T-helper 2 cell (primary cell): ENCODE data around the gene LBH.

Source experiments
- DNase-seq, 5 experiments: peaks; one replicate each; pipeline versions ENCODE4 v3.0.0 to v3.0.0-alpha.2; 2012 to 2022
- total RNA-seq, 2 donors: gene quantifications; one replicate each; lab custom pipeline; 2026; lab: John Stamatoyannopoulos, UW

LBH gene
- total RNA-seq: 158 to 225 reads per million in 2 donors

DNA sequence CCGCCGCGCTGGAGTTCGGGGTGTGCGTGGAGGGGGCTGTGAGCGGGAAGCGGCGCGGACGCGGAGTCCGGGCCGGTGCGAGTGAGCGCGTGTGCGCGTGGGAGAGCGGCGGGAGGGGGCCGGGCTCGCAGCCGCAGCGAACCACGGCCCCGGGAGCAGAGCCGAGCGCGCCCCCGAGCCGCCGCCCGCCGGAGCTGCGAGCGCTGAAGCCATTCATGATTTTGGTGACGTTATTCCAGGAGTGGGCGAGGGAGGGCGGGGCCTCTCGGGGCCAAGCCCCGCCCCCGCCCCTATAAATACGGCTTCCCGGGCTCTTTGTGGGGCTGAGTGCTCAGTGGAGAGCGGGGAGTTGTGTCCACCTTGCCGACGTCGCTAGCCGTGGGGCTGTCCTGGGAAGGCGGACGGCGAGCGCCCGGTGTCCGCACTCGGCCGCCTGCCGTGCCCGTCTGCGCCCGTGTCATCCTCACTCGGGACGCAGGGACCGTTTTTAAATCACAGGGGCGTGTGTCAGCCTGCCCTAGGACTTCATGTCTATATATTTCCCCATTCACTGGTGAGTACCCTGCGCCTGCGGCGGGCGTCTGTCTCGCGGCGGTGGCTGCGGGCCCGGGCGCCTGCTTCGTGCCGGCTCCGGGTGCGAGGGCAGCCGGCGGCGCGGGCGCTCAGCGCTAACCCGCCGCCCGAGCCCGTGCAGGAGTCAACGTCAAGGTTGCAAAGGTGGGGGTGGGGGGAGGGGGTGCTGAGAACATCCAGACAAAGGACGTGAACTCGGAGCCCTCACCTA lies at the start of gene LBH:
Gene LBH, plus strand, starts transcription at position 323 of the 784 bp plus-strand sequence. Its CDS starts 205 bp downstream, at position 528.
- peak; percentile 82 to 85 (median 84) for DNase-seq

DNA sequence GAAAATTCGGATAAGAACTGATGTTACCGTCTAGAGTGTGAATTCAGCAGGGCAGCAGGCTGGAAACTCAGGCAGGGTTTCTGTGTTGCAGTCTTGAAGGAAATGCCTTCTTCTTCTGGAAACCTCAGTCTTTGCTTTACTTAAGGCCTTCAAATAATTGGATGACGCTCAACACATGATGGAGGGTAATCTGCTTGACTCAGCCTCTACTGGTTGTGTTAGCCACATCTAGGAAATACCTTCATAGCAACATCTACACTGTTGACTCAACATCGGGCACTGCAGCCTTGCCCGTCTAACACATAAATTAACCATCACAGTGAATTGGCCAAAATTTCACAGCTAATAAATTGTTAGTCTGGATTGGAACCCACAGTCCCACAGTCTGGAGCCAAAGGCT lies 47.3 kb upstream of the LBH start:
- DNase-seq: no peak

GRCh38 chr2:30185178-30185577 lies 46.2 kb upstream of the LBH start:
- DNase-seq: no peak

- DNase-seq: no peak
Measured at GRCh38 chr2:30188292-30188691, 43.0 kb upstream of the LBH start.

GRCh38 chr2:30190637-30191036 lies 40.7 kb upstream of the LBH start:
- no peak for DNase-seq

- DNase-seq: no peak
Measured at GRCh38 chr2:30191107-30191506, 40.2 kb upstream of the LBH start.

- DNase-seq: no peak
Measured at GRCh38 chr2:30191819-30192271, 39.5 kb upstream of the LBH start.

GRCh38 chr2:30192314-30192713 lies 39.0 kb upstream of the LBH start:
- DNase-seq: no peak

DNA sequence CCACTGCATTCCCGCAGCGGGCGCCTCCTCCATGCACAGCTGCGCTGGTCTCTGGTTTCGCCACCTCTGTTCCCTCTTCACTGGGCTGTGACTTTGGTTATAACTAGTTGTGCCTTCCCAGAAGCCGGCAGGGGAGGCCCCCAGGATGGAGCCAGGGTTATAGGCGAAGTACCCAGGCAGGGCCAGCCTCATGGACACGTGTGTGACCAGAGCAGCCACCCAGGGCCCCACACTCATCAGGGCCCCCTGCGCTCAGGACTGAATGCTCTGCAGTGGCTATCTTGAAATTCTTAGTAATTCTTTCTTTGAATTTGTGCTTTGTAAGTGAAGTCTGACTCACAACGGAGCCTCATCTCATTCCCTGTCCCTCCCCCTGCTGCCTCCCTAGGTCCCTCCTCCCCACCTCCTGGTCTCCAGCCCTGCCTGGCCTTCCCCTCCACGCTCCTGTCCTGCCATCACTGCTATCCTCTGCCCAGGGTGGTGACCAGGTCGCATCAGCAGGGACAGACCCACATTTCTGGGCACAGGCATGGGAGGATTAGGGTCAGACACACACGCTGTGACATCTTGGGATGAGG lies 38.1 kb upstream of the LBH start:
- no peak for DNase-seq

GRCh38 chr2:30194421-30194820 lies 36.9 kb upstream of the LBH start:
- DNase-seq: no peak

GRCh38 chr2:30195016-30195415 lies 36.3 kb upstream of the LBH start:
- DNase-seq: no peak

- no peak for DNase-seq
Measured at GRCh38 chr2:30197570-30198192, 33.7 kb upstream of the LBH start.

- no peak for DNase-seq
Measured at GRCh38 chr2:30201990-30202389, 29.3 kb upstream of the LBH start.

GRCh38 chr2:30203156-30203555 lies 28.2 kb upstream of the LBH start:
- no peak for DNase-seq

- no peak for DNase-seq
Measured at GRCh38 chr2:30204281-30204680, 27.1 kb upstream of the LBH start.

DNA sequence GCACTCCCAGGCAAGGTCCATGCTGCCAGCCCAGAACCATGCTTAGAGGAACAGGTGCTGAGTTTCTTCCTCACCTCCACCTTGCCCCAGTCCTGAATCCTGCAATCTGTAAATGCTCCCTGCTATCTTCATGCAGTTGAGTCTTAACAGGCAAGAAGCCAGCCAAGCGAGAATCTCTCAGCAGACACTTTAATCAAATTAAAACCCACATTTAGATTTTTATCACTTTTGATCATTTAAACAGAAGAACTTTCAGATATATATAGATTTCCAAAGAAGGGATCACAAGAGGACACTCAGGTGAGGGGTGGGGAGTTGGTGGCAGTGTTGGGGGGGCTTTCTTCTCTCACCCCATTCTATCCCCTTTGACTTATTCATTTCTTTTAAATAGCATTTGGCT lies 25.9 kb upstream of the LBH start:
- no peak for DNase-seq

- no peak for DNase-seq
Measured at GRCh38 chr2:30206461-30207430, 24.6 kb upstream of the LBH start.

DNA sequence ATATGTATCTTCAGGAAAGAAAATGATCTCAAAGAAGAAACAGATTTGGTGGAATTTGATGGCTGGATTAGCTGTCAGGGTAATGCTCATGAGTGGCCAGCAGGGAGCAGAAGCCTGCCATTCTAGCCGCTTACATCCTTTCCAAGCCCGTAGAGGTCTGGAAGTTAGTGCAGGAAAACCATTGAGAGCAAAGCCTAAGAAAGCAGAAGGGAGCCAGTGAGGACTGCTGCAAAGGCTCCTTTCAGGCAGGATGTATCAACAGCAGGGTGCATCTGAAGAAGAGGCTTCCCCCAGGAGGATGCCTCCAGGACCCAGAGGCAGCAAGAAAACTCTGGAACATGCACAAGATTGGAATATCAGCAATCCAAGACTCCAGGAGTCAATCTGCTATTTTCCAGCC lies 22.9 kb upstream of the LBH start:
- peak in 2 of 5 experiments; percentile 24 to 38 for DNase-seq

GRCh38 chr2:30209227-30209626 lies 22.1 kb upstream of the LBH start:
- DNase-seq: peak in 2 of 5 experiments; percentile 40 to 41

DNA sequence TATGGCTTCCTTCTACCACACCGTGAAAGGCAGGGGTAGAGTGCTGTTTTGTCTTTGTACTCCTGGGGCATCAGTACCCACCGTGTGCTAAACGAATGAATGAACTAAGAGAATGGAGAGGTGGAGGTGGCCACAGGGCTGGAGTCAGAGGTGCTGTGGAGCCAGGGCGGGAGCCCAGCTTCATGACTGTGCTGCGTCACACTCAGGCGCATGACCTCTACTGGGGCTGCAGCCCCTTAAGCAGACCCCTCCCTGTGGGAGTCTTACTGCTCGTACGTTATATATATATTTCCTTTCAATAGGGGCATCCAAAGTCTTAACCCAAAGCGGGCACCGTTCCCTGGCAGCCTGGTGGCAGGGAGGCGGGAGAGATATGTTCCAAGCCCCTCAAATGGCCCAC lies 18.0 kb upstream of the LBH start:
- DNase-seq: no peak

GRCh38 chr2:30213907-30214463 lies 17.3 kb upstream of the LBH start:
- DNase-seq: no peak

DNA sequence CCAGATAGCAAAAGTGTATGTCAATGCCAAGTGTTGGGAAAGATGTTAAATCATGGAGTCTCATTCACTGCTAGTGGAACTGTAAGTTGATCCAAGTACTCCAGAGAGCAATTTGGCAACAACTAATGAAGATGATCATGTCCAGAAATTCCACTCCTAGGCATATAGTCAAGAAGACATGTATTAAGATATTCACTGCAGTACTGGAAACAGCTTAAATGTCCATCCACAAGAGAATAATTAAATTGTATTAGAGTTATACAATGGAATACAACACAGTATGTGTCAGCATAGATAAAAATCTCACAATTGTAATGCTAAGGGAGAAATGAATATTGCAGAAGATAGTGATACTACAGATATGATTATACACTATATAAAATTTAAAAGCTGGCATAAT lies 15.2 kb upstream of the LBH start:
- no peak for DNase-seq
